GM23338 (cell line): ENCODE data around the gene CLIC5. TPM values are rescaled to one million over a fixed set of nuclear protein-coding genes. Genes with fewer than 3 reads are reported as not detected.

Source experiments
- ATAC-seq: fragments of 200-7000 bp; cut with Tn5 transposase; 3 replicates; pipeline ENCODE4 v1.9.1; 2020
- DNase-seq: peaks from one replicate; pipeline ENCODE4 v3.0.0-alpha.2; 2015; ENCODE audit warnings: low spot score
- H2AFZ ChIP-seq: fragments of 200-600 bp; sonication (generic); 2 replicates; pipeline ENCODE4 v1.8.0; 2016; ENCODE audit warnings: antibody characterized with exemption, mild to moderate bottlenecking, moderate library complexity
- H3F3A ChIP-seq: fragments of 200-600 bp; sonication (generic); replicated peaks from 2 replicates; pipeline ENCODE4 v1.8.0; 2017; ENCODE audit warnings: antibody characterized with exemption, mixed run types, low read depth
- H3K27ac ChIP-seq: fragments of 200-600 bp; sonication (generic); 2 replicates; pipeline ENCODE4 v1.6.1; 2016; ENCODE audit warnings: low read depth
- H3K27me3 ChIP-seq: fragments of 200-600 bp; sonication (generic); 2 replicates; pipeline ENCODE4 v1.8.0; 2016; ENCODE audit warnings: mild to moderate bottlenecking, mixed run types, moderate library complexity; ENCODE audit not compliant: insufficient read depth
- H3K36me3 ChIP-seq: fragments of 200-600 bp; sonication (generic); 2 replicates; pipeline ENCODE4 v1.8.0; 2016; ENCODE audit warnings: mild to moderate bottlenecking; ENCODE audit not compliant: insufficient read depth
- H3K4me1 ChIP-seq: fragments of 200-600 bp; sonication (generic); 2 replicates; pipeline ENCODE4 v1.8.0; 2016; ENCODE audit warnings: mild to moderate bottlenecking, moderate library complexity; ENCODE audit not compliant: insufficient read depth
- H3K4me2 ChIP-seq: fragments of 200-600 bp; sonication (generic); 2 replicates; pipeline ENCODE4 v1.7.1; 2017; ENCODE audit warnings: mixed run types
- H3K4me3 ChIP-seq: fragments of 200-600 bp; sonication (generic); 2 replicates; pipeline ENCODE4 v1.6.1; 2016; ENCODE audit warnings: mixed run types
- H3K79me2 ChIP-seq: fragments of 200-600 bp; sonication (generic); replicated peaks from 2 replicates; pipeline ENCODE4 v1.8.0; 2017; ENCODE audit warnings: mild to moderate bottlenecking; ENCODE audit not compliant: insufficient read depth
- H3K9me2 ChIP-seq: fragments of 200-600 bp; sonication (generic); 2 replicates; pipeline ENCODE4 v1.8.0; 2017; ENCODE audit not compliant: insufficient read depth
- H4K20me1 ChIP-seq: fragments of 200-600 bp; sonication (generic); replicated peaks from 2 replicates; pipeline ENCODE4 v1.8.0; 2017; ENCODE audit warnings: mild to moderate bottlenecking; ENCODE audit not compliant: insufficient read depth
- H3K27ac Mint-ChIP-seq: 2 replicates; pipeline ENCODE4 v1.8.0; 2020; ENCODE audit warnings: inconsistent platforms, mild to moderate bottlenecking, moderate library complexity, mixed read lengths
- H3K27me3 Mint-ChIP-seq: 3 replicates; pipeline ENCODE4 v1.8.0; 2022; ENCODE audit warnings: low read depth, mild to moderate bottlenecking, moderate library complexity, mixed read lengths, inconsistent platforms; ENCODE audit not compliant: insufficient read depth, poor library complexity
- H3K36me3 Mint-ChIP-seq: 3 replicates; pipeline ENCODE4 v1.8.0; 2021; ENCODE audit warnings: low read depth, mild to moderate bottlenecking, inconsistent platforms, moderate library complexity, mixed read lengths
- H3K4me1 Mint-ChIP-seq: 3 replicates; pipeline ENCODE4 v1.8.0; 2020; ENCODE audit warnings: mild to moderate bottlenecking, inconsistent platforms, mixed read lengths
- H3K4me3 Mint-ChIP-seq: 3 replicates; pipeline ENCODE4 v1.8.0; 2021; ENCODE audit warnings: moderate library complexity, mild to moderate bottlenecking, inconsistent platforms, mixed read lengths
- H3K9me3 Mint-ChIP-seq: 3 replicates; pipeline ENCODE4 v1.8.0; 2020; ENCODE audit warnings: moderate library complexity, mild to moderate bottlenecking, inconsistent platforms, mixed read lengths
- CREB1 ChIP-seq: fragments of 250-450 bp; sonication (Bioruptor Pico); IDR thresholded peaks from 2 replicates; pipeline ENCODE4 v1.5.0; 2020; ENCODE audit warnings: low read depth, mild to moderate bottlenecking, moderate library complexity
- CTCF ChIP-seq, 2 experiments: fragments of 200-600 bp in 1 of 2; sonication (generic) in 1 of 2; conservative IDR thresholded peaks; 2 replicates each; pipeline versions ENCODE4 v1.5.1 to v1.6.1; 2016 to 2017; ENCODE audit warnings: antibody characterized with exemption in 2 of 2, low read depth in 2 of 2, mild to moderate bottlenecking in 2 of 2, moderate library complexity in 1 of 2
- ETS1 ChIP-seq: IDR thresholded peaks from 2 replicates; pipeline ENCODE4 v1.6.1; 2016; ENCODE audit warnings: antibody characterized with exemption
- EZH2 ChIP-seq: fragments of 200-600 bp; sonication (generic); IDR thresholded peaks from one replicate; pipeline ENCODE4 v1.8.0; 2017; ENCODE audit warnings: antibody characterized with exemption, mild to moderate bottlenecking, low read depth; ENCODE audit not compliant: unreplicated experiment
- EZH2phosphoT487 ChIP-seq: fragments of 200-600 bp; sonication (generic); IDR thresholded peaks from one replicate; pipeline ENCODE4 v1.8.1; 2018; ENCODE audit warnings: antibody characterized with exemption; ENCODE audit not compliant: unreplicated experiment
- NANOG ChIP-seq: IDR thresholded peaks from 2 replicates; pipeline ENCODE4 v1.6.1; 2016; ENCODE audit warnings: antibody characterized with exemption, borderline replicate concordance
- POLR2AphosphoS5 ChIP-seq: IDR thresholded peaks from 2 replicates; pipeline ENCODE4 v1.6.1; 2016; ENCODE audit warnings: antibody characterized with exemption, low read depth
- REST ChIP-seq: IDR thresholded peaks from one replicate; pipeline ENCODE4 v1.6.1; 2018; ENCODE audit warnings: antibody characterized with exemption; ENCODE audit not compliant: unreplicated experiment
- STAT1 ChIP-seq: IDR thresholded peaks from one replicate; pipeline ENCODE4 v1.6.1; 2016; ENCODE audit warnings: antibody characterized with exemption; ENCODE audit not compliant: unreplicated experiment
- ZNF114 ChIP-seq: fragments of 250-450 bp; sonication (Bioruptor Pico); IDR thresholded peaks from 2 replicates; pipeline ENCODE4 v1.5.0; 2020; ENCODE audit warnings: mild to moderate bottlenecking, moderate library complexity
- ZNF331 ChIP-seq: fragments of 250-450 bp; sonication (Bioruptor Pico); IDR thresholded peaks from 2 replicates; pipeline ENCODE4 v1.5.0; 2020; ENCODE audit warnings: low read depth, mild to moderate bottlenecking, moderate library complexity
- ZNF462 ChIP-seq: fragments of 250-450 bp; sonication (Bioruptor Pico); IDR thresholded peaks from 2 replicates; pipeline ENCODE4 v1.5.0; 2020; ENCODE audit warnings: mild to moderate bottlenecking, moderate library complexity
- polyA plus RNA-seq: library from polyadenylated mRNA; unstranded; fragments of >200 nt; fragmentation: Nextera tagmentation; extraction: Ambion mirVana; gene quantifications from 2 replicates; pipeline ENCODE4 v1.2.1, GENCODE V29; 2016
- total RNA-seq: library from RNA; depleted of rRNA; stranded (reverse); fragments of >200 nt; shearing (Covaris generic); gene quantifications from 2 replicates; pipeline ENCODE4 v1.2.3, GENCODE V29; 2014

The CLIC5 gene
- total and polyA plus RNA-seq, 2 experiments from 2014 or later, result 0.08 TPM; not detected in 1

GRCh38 chr6:45850378-45851033 is 165.2 kb downstream of the CLIC5 start:
- Histone ChIP-seq H3K4me1 (peaks cover 18% of the 10 kb centered on the region), H3K9me2 (peaks cover 8% of the 10 kb centered on the region; the same call in 1 of the 2 replicates), H3K4me3 (no peak overlapping the region), H3K36me3 (no peaks in the 10 kb centered on the region), H3K27ac (no peak overlapping the region), H3F3A (no peaks in the 10 kb centered on the region), H3K79me2 (no peaks in the 10 kb centered on the region), H4K20me1 (no peaks in the 10 kb centered on the region), H3K4me2 (no peak overlapping the region), H3K27me3 (no peaks in the 10 kb centered on the region), H2AFZ (peak overlapping the region; percentile 43; the same call in 1 of the 2 replicates)
- Mint-ChIP-seq H3K9me3 (no peaks in the 10 kb centered on the region; the same call in 2 of the 3 replicates), H3K4me3 (no peak overlapping the region), H3K36me3 (no peaks in the 10 kb centered on the region; the same call in 2 of the 3 replicates), H3K27ac (no peak overlapping the region), H3K4me1 (peaks cover 21% of the 10 kb centered on the region), H3K27me3 (no peaks in the 10 kb centered on the region)
- DNase-seq, result no peak
- ATAC-seq, result no peak
- TF ChIP-seq ZNF462 (CRISPR knock-in tag) (no peak), CREB1 (CRISPR knock-in tag) (no peak), ETS1 (no peak), NANOG (no peak), POLR2AphosphoS5 (no peak), EZH2 (no peak), REST (no peak), STAT1 (no peak), ZNF331 (CRISPR knock-in tag) (no peak), ZNF114 (CRISPR knock-in tag) (no peak), EZH2phosphoT487 (no peak), CTCF (conservative IDR thresholded peaks at IDR 0.05; ENCODE audit: low read depth in 2 of 2) (no peak)
